ENCODE results near the gene UBE2U.

GRCh38 chr1:64175639-64176038 is 27.8 kb upstream of the UBE2U start:
- TF ChIP-seq CTCF (IDR thresholded peaks at IDR 0.05) (no peak), RELA (CRISPR knock-in tag; IDR thresholded peaks at IDR 0.05; ENCODE audit: borderline replicate concordance) (no peak), CREB1 (CRISPR knock-in tag; IDR thresholded peaks at IDR 0.05) (no peak), TCF7 (CRISPR knock-in tag; IDR thresholded peaks at IDR 0.05; ENCODE audit: low read depth) (no peak), ZNF232 (CRISPR knock-in tag; IDR thresholded peaks at IDR 0.05) (no peak)
- TF ChIP-seq, protein P1, sequence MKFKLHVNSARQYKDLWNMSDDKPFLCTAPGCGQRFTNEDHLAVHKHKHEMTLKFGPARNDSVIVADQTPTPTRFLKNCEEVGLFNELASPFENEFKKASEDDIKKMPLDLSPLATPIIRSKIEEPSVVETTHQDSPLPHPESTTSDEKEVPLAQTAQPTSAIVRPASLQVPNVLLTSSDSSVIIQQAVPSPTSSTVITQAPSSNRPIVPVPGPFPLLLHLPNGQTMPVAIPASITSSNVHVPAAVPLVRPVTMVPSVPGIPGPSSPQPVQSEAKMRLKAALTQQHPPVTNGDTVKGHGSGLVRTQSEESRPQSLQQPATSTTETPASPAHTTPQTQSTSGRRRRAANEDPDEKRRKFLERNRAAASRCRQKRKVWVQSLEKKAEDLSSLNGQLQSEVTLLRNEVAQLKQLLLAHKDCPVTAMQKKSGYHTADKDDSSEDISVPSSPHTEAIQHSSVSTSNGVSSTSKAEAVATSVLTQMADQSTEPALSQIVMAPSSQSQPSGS (CRISPR knock-in tag; IDR thresholded peaks at IDR 0.05; ENCODE audit: borderline replicate concordance, low read depth), result no peak
- TF ChIP-seq, protein P2, sequence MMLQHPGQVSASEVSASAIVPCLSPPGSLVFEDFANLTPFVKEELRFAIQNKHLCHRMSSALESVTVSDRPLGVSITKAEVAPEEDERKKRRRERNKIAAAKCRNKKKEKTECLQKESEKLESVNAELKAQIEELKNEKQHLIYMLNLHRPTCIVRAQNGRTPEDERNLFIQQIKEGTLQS (CRISPR knock-in tag; conservative IDR thresholded peaks at IDR 0.05), result no peak
